DMS53 treated with DMSO at 0.1 percent for 48 hours (cell line): ENCODE measurements around the gene DPM2.

Source experiments
- DNase-seq: peaks from one replicate; lab custom pipeline; 2025; ENCODE audit not compliant: unreplicated experiment; lab: John Stamatoyannopoulos, UW

Gene DPM2

GRCh38 chr9:127938298-127938690 is 640 bp upstream of the DPM2 start:
- peak; percentile 32 for DNase-seq

GRCh38 chr9:127937056-127937387 is 632 bp downstream of the DPM2 start:
- no peak for DNase-seq

DNA sequence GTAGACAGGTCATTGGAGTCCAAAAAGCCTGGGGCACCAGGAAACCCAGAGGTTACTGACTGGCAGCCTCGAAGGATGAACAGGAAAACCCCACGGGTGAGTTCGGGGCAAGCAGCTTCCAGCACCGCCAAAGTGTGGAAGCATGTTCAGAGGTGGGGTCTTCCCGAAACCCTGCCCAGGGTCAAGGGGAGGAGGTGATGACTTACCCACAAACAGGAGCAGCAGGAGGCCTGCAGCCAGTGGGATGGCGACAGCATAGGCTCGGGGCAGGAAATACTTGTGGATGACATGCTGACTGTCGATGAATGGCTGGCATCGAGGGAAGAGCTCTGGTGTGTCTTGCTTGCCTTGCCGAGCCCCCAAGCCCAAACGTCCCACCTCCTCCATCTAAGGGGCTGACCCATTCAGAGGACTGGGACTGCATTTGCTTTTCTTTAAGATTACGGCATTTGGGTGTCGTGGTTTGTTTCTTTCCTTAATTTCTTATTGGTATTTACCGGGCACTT is 1.3 kb downstream of the DPM2 start:
- DNase-seq: no peak

GRCh38 chr9:127935765-127936221 is 1.9 kb downstream of the DPM2 start:
- no peak for DNase-seq

- DNase-seq: no peak
Observed at GRCh38 chr9:127934986-127935385, 2.7 kb downstream of the DPM2 start.

DNA sequence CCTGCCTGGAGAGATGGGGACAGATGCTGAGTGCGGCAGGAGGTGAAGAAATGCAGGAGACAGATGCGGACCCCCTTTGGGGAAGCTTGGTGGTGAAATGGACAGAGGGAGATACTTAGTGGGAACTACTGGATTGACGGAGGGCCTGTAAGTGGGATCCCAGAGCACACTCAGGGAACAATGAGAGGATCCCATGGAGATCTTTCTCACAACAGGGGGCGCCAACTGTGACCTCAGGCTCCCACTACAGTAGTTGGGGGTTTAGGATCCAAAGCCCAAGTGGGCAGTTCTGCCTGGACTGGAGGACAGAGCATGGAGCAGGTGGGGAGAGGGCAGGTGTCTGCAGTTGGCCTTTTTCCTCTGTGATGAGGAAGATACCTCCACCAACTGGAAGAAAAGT is 3.4 kb downstream of the DPM2 start:
- no peak for DNase-seq

DNA sequence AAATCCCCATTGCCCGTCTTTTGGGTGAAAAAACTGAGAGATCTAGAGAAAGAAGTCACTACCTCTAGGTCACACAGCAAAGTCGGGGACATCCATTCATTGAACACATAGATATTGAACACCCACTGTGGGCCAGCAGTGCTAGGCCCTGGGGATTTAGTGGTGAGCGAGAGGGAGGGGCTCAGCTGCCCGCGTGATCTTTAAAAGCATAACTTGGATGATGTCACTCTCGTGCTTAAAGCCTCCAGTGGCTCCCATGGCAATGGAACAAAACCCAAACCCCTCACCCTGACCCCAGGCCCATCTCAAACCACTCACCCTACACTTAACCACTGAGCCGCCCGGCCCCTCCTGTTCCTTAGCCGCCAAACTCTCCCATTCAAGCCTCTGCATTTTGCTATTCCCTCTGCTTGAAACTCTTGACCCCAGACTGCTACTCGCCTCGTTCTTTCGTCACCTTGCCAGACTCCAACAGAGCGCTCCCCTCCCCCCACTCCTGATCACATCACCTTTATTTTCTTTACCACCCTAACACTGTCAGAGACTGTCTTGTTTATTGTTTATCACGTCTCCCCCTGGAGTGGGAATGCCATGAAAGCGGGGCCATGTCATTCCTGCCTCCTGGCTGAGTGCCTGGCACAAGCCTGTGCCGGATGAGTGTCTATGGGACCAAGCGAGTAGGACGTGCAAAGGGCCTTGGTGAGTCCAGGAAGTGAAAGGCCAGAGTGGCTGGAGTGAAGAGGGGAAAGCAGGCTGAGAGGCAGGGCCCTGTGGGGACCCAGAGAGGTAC is 6.4 kb downstream of the DPM2 start:
- DNase-seq: peak; percentile 87

- DNase-seq: peak; percentile 76
Observed at GRCh38 chr9:127930231-127931091, 7.2 kb downstream of the DPM2 start, which contains the start of gene PIP5KL1. Gene PIP5KL1, minus strand, starts transcription at chr9:127930777. Its CDS starts 25 bp downstream, at chr9:127930752.

DNA sequence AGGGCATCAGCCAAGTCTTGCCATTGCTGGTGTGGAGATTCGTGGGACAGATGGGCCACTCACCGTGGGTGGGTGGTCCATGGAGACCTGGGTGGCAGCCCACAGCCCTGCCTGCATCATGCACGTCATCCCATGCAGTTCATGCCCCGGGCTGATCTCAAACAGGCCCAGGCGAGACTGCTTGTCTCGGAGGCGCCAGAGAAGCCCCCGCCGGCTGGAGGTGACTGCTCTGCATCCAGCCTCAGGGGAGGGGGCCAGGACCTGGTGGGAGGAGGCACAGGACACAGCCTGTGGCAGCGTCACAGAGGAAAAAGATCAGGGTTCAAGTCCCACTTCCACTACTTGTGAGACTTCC is 8.1 kb downstream of the DPM2 start:
- no peak for DNase-seq

- DNase-seq: no peak
Observed at GRCh38 chr9:127928676-127929624, 8.7 kb downstream of the DPM2 start.

GRCh38 chr9:127927988-127928675 is 9.5 kb downstream of the DPM2 start:
- peak; percentile 34 for DNase-seq

DNA sequence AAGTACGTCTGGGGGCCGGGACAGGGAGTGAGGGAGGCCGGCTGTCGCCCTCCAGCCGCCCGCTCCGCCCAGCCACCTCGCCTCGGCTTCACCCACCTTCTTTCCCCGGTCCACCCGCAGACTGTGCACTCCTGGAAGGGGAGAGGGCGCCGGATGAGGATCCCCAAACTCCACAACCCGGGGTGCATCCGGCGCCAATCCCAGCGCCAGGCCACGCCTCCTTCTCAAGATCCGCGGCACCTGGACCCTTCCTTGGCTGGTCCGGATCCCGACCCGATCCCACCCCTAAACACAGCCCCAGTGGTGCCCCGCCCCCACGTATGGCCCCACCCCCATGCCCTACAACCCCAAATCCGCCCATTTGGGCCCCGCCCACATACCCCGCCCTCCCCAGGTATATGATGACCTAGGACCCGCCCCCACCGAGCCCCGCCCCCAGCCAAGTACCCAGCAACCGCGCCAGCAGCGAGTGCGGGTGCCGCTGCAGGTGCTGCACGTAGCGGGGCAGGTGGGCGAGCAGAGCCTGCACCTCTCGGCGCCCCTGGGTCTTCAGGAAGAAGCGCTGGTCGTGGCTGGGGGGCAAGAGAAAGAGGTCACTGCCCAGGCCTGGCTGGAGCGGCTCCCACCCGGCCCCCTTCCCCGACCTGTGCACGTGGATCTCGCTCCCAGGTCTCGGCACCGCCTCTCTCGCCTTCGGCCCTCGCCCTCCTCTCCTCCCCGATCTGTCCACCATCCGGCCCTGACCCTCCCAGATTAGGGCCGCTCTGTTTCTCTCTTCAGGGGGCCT is 10.3 kb downstream of the DPM2 start:
- DNase-seq: no peak

DNA sequence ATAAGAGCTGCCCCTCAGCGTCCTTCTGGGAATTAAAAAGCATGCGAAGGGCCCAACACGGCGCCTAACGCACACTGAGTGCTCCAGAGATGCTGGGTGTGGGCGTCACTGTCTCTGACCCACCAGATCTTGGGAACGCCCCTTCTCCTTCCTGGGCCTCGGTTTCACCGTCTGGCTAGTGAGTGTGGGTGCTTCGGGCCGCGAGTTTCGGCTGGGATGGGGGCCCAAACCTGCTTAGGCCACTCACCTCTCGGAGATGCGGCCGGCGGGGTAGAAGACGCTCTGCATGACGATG is 10.8 kb downstream of the DPM2 start:
- no peak for DNase-seq

DNA sequence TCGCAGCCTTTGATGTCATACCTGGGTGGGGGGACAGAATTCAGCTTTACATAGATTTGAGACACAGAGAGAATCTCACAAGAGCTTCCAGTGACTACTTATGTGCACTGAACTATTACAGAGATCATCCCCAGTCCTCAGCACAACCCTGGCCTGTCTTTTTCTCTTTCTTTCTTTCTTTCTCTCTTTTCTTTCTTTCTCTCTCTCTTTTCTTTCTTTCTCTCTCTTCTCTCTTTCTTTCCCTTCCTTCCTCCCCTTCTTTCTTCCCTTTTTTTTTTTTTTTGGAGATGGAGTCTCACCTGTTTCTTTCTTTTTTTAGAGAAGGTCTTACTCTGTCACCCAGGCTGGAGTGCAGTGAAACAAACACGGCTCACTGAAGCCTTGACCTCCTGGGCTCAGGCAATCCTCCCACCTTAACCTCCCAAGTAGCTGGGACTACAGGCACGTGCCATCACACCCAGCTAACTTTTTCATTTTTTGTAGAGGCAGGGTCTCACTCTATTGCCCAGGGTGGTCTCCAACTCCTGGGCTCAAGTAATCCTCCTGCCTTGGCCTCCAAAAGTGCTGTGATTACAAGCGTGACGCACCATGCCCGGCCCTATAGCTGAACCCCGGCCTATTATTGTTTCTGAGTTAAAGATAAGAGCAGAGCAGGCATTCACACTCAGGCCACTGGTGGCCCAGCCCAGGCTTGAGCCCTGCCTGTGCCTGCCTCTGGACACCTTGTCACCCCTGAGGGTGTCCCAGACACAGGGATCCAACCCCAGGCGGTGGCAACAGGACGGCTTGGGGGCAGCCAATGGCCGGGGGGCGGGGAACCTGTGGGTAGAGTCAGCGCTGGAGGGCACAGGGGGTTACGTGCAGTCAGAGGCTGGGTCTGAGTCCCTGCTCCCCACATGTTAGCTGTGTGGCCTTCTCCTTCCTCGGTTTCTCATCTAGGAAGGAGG is 11.4 kb downstream of the DPM2 start:
- DNase-seq: no peak

GRCh38 chr9:127924736-127925444 is 12.8 kb downstream of the DPM2 start:
- no peak for DNase-seq

- DNase-seq: no peak
Observed at GRCh38 chr9:127923771-127924170, 13.9 kb downstream of the DPM2 start.

GRCh38 chr9:127923046-127923445 is 14.6 kb downstream of the DPM2 start:
- no peak for DNase-seq

GRCh38 chr9:127921557-127922120 is 16.0 kb downstream of the DPM2 start:
- peak; percentile 37 for DNase-seq
